Panc1 (cell line): Measurements from ENCODE around the gene REN. TPM values are rescaled to one million over a fixed set of nuclear protein-coding genes. Genes with fewer than 3 reads are reported as not detected.
A peak's percentile ranks its signal among the peaks of the same experiment; 100 is the strongest.

Experiments used
- ATAC-seq: fragments of 200-7000 bp; cut with Tn5 transposase; 2 replicates; pipeline ENCODE4 v1.9.1; 2020; ENCODE audit warnings: mild to moderate bottlenecking, moderate library complexity
- BruUV-seq: library from RNA; stranded (reverse); fragments of 400-500 nt; replicated peaks from 2 replicates; lab custom pipeline; 2021; lab: Mats Ljungman, UMichigan
- CTCF ChIA-PET: fragments of 300-600 bp; sonication (Branson Sonifier 250); formaldehyde crosslinking; loops from one replicate; lab custom pipeline; 2022; ENCODE audit warnings: antibody characterized with exemption; lab: Charles Lee
- POLR2A ChIA-PET: fragments of 300-600 bp; sonication (Branson Sonifier 250); formaldehyde crosslinking; loops from one replicate; lab custom pipeline; 2022; ENCODE audit warnings: antibody characterized with exemption; lab: Charles Lee
- DNase-seq: peaks from one replicate; pipeline ENCODE4 v3.0.0-alpha.2; 2010; ENCODE audit warnings: low read depth, low spot score
- H3K27ac ChIP-seq: 2 replicates; pipeline ENCODE4 v1.5.1; 2011; ENCODE audit warnings: mild to moderate bottlenecking, low read length, inconsistent platforms
- H3K27me3 ChIP-seq: fragments of 200-500 bp; sonication (Bioruptor generic); 2 replicates; pipeline ENCODE4 v1.6.0; 2014; ENCODE audit warnings: low read length, inconsistent platforms; ENCODE audit not compliant: control insufficient read depth, insufficient read depth
- H3K36me3 ChIP-seq: fragments of 200-500 bp; sonication (Bioruptor generic); 2 replicates; pipeline ENCODE4 v1.5.1; 2014; ENCODE audit warnings: inconsistent platforms, mild to moderate bottlenecking, low read length, moderate library complexity; ENCODE audit not compliant: control insufficient read depth, insufficient read depth
- H3K4me1 ChIP-seq: 2 replicates; pipeline ENCODE4 v1.5.1; 2011; ENCODE audit warnings: inconsistent platforms, mild to moderate bottlenecking, low read length, moderate library complexity; ENCODE audit not compliant: control insufficient read depth, insufficient read depth
- H3K4me3 ChIP-seq, 2 experiments: 2 replicates each; pipeline ENCODE4 v1.5.1; 2011 to 2012; ENCODE audit warnings: low read depth in 2 of 2, low read length in 2 of 2, mild to moderate bottlenecking in 2 of 2, inconsistent platforms in 1 of 2, moderate library complexity in 1 of 2
- H3K9me3 ChIP-seq: fragments of 200-500 bp; sonication (Bioruptor generic); 2 replicates; pipeline ENCODE4 v1.5.1; 2014; ENCODE audit warnings: low read depth, mild to moderate bottlenecking, inconsistent platforms, low read length, moderate library complexity; ENCODE audit not compliant: control insufficient read depth, insufficient read depth
- POLR2AphosphoS5 ChIP-seq: IDR thresholded peaks from 2 replicates; pipeline ENCODE4 v1.6.1; 2012; ENCODE audit warnings: mild to moderate bottlenecking, low read depth, low read length, moderate library complexity
- SIN3A ChIP-seq: IDR thresholded peaks from 2 replicates; pipeline ENCODE4 v1.6.1; 2012; ENCODE audit warnings: low read depth, mild to moderate bottlenecking, low read length, moderate library complexity, borderline replicate concordance; ENCODE audit not compliant: insufficient read depth
- TCF7L2 ChIP-seq: IDR thresholded peaks from 2 replicates; pipeline ENCODE4 v1.6.1; 2011; ENCODE audit warnings: mild to moderate bottlenecking, low read depth, low read length, inconsistent platforms
- in situ Hi-C: cut with HindIII; loops from 2 replicates; pipeline ENCODE4 v1.10.0; 2016; ENCODE audit warnings: low sequenced_read_pairs, low pct_unique_long_range_greater_than_20kb
- intact Hi-C: fragments of 100-400 bp; cut with micrococcal nuclease; formaldehyde crosslinking; loops from one replicate; pipeline ENCODE4 v1.10.0; 2022; ENCODE audit not compliant: unreplicated experiment
- total RNA-seq: library from RNA; stranded (reverse); gene quantifications from one replicate; pipeline ENCODE4 v1.2.1, GENCODE V29; 2021; ENCODE audit not compliant: unreplicated experiment
- TF ChIP-seq, protein P1 (sequence below): fragments of 450-650 bp; IDR thresholded peaks from 2 replicates; pipeline ENCODE4 v1.5.1; 2017; ENCODE audit warnings: mild to moderate bottlenecking
- TF ChIP-seq, protein P2 (sequence below), 2 experiments: IDR thresholded peaks; 2 replicates each; pipeline ENCODE4 v1.6.1; 2011 to 2012; ENCODE audit warnings: low read depth in 2 of 2, control low read depth in 1 of 2, low read length in 1 of 2, mild to moderate bottlenecking in 1 of 2, moderate library complexity in 1 of 2; ENCODE audit not compliant: insufficient read depth in 1 of 2

Gene REN
- total RNA-seq, 1 experiment from 2014 or later = not detected

- H3K9me3 ChIP-seq = no peaks in the 10 kb centered on the region
- ChIA-PET POLR2A (interaction anchor here (0.6 to 0.8 kb wide), 2 partner anchors 187 to 1634 kb away, joined by 4 to 7 read pairs; no protein-coding TSS in a partner anchor), CTCF (interaction anchor here (0.6 to 1.5 kb wide), 4 partner anchors 8 to 239 kb away, joined by 3 to 12 read pairs (median 3); no protein-coding TSS in a partner anchor)
- H3K4me3 ChIP-seq = no peak overlapping the region
- DNase-seq (peak; percentile 33), ATAC-seq (peak; percentile 78)
- H3K27ac ChIP-seq = no peak overlapping the region
- in situ Hi-C loops (no loop called here), intact Hi-C loops (no loop called here)
- no peak for TF ChIP-seq TCF7L2
- no peaks in the 10 kb centered on the region for H3K27me3 ChIP-seq
- no peaks in the 10 kb centered on the region for H3K4me1 ChIP-seq
- no peaks in the 10 kb centered on the region for H3K36me3 ChIP-seq
- BruUV-seq = no TSS peak
Measured at GRCh38 chr1:204198348-204199340, 32.5 kb upstream of the REN start.

GRCh38 chr1:204197068-204197467 is 30.9 kb upstream of the REN start:
- in situ Hi-C loops = no loop called here
- Histone ChIP-seq H3K9me3 (no peaks in the 10 kb centered on the region), H3K4me3 (no peak overlapping the region), H3K27me3 (0 out of 2 replicates have a peak, but pooled peaks cover 2% of the 10 kb centered on the region), H3K4me1 (no peaks in the 10 kb centered on the region), H3K36me3 (no peaks in the 10 kb centered on the region), H3K27ac (no peak overlapping the region)
- intact Hi-C loops = no loop called here
- ATAC-seq (no peak), DNase-seq (no peak)
- ChIA-PET CTCF (no interaction called here), POLR2A (no interaction called here)
- no TSS peak for BruUV-seq
- TF ChIP-seq SIN3A (no peak), POLR2AphosphoS5 (no peak), TCF7L2 (no peak)
- TF ChIP-seq, protein P1, sequence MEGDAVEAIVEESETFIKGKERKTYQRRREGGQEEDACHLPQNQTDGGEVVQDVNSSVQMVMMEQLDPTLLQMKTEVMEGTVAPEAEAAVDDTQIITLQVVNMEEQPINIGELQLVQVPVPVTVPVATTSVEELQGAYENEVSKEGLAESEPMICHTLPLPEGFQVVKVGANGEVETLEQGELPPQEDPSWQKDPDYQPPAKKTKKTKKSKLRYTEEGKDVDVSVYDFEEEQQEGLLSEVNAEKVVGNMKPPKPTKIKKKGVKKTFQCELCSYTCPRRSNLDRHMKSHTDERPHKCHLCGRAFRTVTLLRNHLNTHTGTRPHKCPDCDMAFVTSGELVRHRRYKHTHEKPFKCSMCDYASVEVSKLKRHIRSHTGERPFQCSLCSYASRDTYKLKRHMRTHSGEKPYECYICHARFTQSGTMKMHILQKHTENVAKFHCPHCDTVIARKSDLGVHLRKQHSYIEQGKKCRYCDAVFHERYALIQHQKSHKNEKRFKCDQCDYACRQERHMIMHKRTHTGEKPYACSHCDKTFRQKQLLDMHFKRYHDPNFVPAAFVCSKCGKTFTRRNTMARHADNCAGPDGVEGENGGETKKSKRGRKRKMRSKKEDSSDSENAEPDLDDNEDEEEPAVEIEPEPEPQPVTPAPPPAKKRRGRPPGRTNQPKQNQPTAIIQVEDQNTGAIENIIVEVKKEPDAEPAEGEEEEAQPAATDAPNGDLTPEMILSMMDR = no peak
- TF ChIP-seq, protein P2, sequence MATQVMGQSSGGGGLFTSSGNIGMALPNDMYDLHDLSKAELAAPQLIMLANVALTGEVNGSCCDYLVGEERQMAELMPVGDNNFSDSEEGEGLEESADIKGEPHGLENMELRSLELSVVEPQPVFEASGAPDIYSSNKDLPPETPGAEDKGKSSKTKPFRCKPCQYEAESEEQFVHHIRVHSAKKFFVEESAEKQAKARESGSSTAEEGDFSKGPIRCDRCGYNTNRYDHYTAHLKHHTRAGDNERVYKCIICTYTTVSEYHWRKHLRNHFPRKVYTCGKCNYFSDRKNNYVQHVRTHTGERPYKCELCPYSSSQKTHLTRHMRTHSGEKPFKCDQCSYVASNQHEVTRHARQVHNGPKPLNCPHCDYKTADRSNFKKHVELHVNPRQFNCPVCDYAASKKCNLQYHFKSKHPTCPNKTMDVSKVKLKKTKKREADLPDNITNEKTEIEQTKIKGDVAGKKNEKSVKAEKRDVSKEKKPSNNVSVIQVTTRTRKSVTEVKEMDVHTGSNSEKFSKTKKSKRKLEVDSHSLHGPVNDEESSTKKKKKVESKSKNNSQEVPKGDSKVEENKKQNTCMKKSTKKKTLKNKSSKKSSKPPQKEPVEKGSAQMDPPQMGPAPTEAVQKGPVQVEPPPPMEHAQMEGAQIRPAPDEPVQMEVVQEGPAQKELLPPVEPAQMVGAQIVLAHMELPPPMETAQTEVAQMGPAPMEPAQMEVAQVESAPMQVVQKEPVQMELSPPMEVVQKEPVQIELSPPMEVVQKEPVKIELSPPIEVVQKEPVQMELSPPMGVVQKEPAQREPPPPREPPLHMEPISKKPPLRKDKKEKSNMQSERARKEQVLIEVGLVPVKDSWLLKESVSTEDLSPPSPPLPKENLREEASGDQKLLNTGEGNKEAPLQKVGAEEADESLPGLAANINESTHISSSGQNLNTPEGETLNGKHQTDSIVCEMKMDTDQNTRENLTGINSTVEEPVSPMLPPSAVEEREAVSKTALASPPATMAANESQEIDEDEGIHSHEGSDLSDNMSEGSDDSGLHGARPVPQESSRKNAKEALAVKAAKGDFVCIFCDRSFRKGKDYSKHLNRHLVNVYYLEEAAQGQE (IDR thresholded peaks at IDR 0.05; ENCODE audit: insufficient read depth in 1 of 2, low read depth in 2 of 2, low read length in 1 of 2) = no peak
